ENCODE results near the gene CLEC16A. TPM values are rescaled to one million over a fixed set of nuclear protein-coding genes. Genes with fewer than 3 reads are reported as not detected.

CLEC16A gene
- total and polyA plus RNA-seq, 9 of the 15 experiments (the other 6 are each of a cell fraction or from before 2014, with no cell fraction given) = 1.00 to 22.3 (median 10.0) TPM

DNA sequence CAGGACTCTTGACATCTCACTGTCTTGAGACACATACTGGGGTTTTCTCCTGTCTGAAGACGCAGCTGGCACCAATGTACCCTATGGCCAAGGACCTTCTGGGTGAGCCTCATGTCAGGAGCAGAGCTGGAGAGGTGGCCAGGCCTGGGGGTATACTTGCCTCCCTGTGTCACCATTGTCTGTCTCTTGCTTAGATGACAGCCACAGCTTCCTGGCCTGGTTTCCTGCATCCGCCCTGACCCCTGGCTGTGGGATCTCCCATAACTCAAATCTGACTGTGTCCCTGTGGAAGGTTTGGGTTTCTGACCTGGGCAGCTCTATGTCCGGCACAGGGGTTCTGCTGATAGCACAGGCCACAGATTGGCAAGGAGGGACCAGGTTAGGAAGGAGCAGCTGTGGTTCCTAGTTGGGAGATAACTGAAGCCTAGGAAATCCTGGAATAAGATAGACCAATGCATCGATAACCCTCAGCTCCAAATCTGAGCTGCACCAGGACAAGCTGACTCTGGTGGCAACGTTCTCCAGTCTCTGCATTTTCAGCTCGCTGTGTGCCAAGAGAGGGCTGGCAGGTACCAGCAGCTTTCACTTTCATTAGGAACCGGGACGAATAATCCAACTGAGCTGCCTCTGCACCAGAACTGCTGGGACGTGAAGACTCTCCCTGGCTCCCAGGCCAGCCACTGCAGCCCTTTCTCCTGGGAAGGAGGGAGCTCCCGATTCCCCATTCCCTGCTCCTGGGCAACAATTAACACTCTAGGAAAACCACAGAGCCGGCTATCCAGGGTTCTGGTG lies 7.1 kb upstream of the CLEC16A start:
- FAIRE-seq (no peak), DNase-seq (ENCODE audit: extremely low read depth in 1 of 4, low spot score in 3 of 4) (no peak), ATAC-seq (no peak)
- BruUV-seq (replicated peaks) = no TSS peak
- Histone ChIP-seq H3K9ac (ENCODE audit: insufficient read depth in 1 of 2, low read depth in 2 of 2, low read length in 2 of 2) (no peak overlapping the region), H3K9me1 (ENCODE audit: control insufficient read depth, insufficient read depth, low read length) (peaks cover 16% of the 10 kb centered on the region), H3K36me3 (ENCODE audit: control insufficient read depth, insufficient read depth, low read length) (peaks cover 55% of the 10 kb centered on the region), H3K27me3 (ENCODE audit: control insufficient read depth in 2 of 2, insufficient read depth in 2 of 2, low read length in 2 of 2) (no peaks in the 10 kb centered on the region), H3K4me3 (no peak overlapping the region), H3K27ac (ENCODE audit: extremely low read depth, low read depth, low read length) (no peak overlapping the region), H3K4me2 (ENCODE audit: insufficient read depth, low read length) (no peak overlapping the region), H2AFZ (ENCODE audit: low read depth, low read length) (no peak overlapping the region), H3K79me2 (ENCODE audit: control insufficient read depth, insufficient read depth, low read length) (peaks cover 62% of the 10 kb centered on the region), H3K9me3 (replicated peaks; ENCODE audit: control insufficient read depth, insufficient read depth, low read depth, low read length) (no peaks in the 10 kb centered on the region), H4K20me1 (replicated peaks; ENCODE audit: control insufficient read depth, insufficient read depth, low read length) (peaks cover 67% of the 10 kb centered on the region), H3K4me1 (replicated peaks in 1 of 2; ENCODE audit: control insufficient read depth in 2 of 2, insufficient read depth in 2 of 2, low read length in 2 of 2) (peaks cover 28 to 41% of the 10 kb centered on the region in 2 experiments)
- in situ Hi-C loops (cut with MboI) = loop anchor here (10.0 kb wide), 1 partner anchor 682 kb away; no protein-coding TSS in a partner anchor
- WGBS (ENCODE audit: insufficient coverage, low coverage, missing lambda C conversion rate) = 85% methylated on average over 11 of the region's 11 CpGs
- CTCF ChIA-PET (ENCODE audit: low intra/inter-chr PET ratio) = interaction anchor here (0.6 kb wide), 1 partner anchor 200 kb away, joined by 4 read pairs; no protein-coding TSS in a partner anchor
- intact Hi-C loops (cut with micrococcal nuclease) = no loop called here
- TF ChIP-seq FOSL1 (tag; conservative IDR thresholded peaks at IDR 0.05) (no peak), ZNF76 (CRISPR knock-in tag; IDR thresholded peaks at IDR 0.05; ENCODE audit: borderline replicate concordance) (no peak), HOXB6 (CRISPR knock-in tag; IDR thresholded peaks at IDR 0.05; ENCODE audit: borderline replicate concordance) (no peak), FIP1L1 (IDR thresholded peaks at IDR 0.05; ENCODE audit: low read depth, low read length, poor library complexity, severe bottlenecking) (no peak)
- TF ChIP-seq, protein P1, sequence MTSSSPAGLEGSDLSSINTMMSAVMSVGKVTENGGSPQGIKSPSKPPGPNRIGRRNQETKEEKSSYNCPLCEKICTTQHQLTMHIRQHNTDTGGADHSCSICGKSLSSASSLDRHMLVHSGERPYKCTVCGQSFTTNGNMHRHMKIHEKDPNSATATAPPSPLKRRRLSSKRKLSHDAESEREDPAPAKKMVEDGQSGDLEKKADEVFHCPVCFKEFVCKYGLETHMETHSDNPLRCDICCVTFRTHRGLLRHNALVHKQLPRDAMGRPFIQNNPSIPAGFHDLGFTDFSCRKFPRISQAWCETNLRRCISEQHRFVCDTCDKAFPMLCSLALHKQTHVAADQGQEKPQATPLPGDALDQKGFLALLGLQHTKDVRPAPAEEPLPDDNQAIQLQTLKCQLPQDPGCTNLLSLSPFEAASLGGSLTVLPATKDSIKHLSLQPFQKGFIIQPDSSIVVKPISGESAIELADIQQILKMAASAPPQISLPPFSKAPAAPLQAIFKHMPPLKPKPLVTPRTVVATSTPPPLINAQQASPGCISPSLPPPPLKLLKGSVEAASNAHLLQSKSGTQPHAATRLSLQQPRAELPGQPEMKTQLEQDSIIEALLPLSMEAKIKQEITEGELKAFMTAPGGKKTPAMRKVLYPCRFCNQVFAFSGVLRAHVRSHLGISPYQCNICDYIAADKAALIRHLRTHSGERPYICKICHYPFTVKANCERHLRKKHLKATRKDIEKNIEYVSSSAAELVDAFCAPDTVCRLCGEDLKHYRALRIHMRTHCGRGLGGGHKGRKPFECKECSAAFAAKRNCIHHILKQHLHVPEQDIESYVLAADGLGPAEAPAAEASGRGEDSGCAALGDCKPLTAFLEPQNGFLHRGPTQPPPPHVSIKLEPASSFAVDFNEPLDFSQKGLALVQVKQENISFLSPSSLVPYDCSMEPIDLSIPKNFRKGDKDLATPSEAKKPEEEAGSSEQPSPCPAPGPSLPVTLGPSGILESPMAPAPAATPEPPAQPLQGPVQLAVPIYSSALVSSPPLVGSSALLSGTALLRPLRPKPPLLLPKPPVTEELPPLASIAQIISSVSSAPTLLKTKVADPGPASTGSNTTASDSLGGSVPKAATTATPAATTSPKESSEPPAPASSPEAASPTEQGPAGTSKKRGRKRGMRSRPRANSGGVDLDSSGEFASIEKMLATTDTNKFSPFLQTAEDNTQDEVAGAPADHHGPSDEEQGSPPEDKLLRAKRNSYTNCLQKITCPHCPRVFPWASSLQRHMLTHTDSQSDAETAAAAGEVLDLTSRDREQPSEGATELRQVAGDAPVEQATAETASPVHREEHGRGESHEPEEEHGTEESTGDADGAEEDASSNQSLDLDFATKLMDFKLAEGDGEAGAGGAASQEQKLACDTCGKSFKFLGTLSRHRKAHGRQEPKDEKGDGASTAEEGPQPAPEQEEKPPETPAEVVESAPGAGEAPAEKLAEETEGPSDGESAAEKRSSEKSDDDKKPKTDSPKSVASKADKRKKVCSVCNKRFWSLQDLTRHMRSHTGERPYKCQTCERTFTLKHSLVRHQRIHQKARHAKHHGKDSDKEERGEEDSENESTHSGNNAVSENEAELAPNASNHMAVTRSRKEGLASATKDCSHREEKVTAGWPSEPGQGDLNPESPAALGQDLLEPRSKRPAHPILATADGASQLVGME (CRISPR knock-in tag; IDR thresholded peaks at IDR 0.05) = no peak
- TF ChIP-seq, protein P2, sequence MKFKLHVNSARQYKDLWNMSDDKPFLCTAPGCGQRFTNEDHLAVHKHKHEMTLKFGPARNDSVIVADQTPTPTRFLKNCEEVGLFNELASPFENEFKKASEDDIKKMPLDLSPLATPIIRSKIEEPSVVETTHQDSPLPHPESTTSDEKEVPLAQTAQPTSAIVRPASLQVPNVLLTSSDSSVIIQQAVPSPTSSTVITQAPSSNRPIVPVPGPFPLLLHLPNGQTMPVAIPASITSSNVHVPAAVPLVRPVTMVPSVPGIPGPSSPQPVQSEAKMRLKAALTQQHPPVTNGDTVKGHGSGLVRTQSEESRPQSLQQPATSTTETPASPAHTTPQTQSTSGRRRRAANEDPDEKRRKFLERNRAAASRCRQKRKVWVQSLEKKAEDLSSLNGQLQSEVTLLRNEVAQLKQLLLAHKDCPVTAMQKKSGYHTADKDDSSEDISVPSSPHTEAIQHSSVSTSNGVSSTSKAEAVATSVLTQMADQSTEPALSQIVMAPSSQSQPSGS (CRISPR knock-in tag; IDR thresholded peaks at IDR 0.05) = no peak
- TF ChIP-seq, protein P3, sequence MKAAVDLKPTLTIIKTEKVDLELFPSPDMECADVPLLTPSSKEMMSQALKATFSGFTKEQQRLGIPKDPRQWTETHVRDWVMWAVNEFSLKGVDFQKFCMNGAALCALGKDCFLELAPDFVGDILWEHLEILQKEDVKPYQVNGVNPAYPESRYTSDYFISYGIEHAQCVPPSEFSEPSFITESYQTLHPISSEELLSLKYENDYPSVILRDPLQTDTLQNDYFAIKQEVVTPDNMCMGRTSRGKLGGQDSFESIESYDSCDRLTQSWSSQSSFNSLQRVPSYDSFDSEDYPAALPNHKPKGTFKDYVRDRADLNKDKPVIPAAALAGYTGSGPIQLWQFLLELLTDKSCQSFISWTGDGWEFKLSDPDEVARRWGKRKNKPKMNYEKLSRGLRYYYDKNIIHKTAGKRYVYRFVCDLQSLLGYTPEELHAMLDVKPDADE (conservative IDR thresholded peaks at IDR 0.05; ENCODE audit: control insufficient read depth, low read depth, low read length) = no peak
- POLR2A ChIA-PET = interaction anchor here (0.6 to 1.6 kb wide), 6 partner anchors 9 to 342 kb away, joined by 3 to 6 read pairs (median 3); partner anchors contain the start of gene SOCS1

All from K562 (cell line).